ENCODE data around the gene TRIM29.

- TF ChIP-seq, protein P1, sequence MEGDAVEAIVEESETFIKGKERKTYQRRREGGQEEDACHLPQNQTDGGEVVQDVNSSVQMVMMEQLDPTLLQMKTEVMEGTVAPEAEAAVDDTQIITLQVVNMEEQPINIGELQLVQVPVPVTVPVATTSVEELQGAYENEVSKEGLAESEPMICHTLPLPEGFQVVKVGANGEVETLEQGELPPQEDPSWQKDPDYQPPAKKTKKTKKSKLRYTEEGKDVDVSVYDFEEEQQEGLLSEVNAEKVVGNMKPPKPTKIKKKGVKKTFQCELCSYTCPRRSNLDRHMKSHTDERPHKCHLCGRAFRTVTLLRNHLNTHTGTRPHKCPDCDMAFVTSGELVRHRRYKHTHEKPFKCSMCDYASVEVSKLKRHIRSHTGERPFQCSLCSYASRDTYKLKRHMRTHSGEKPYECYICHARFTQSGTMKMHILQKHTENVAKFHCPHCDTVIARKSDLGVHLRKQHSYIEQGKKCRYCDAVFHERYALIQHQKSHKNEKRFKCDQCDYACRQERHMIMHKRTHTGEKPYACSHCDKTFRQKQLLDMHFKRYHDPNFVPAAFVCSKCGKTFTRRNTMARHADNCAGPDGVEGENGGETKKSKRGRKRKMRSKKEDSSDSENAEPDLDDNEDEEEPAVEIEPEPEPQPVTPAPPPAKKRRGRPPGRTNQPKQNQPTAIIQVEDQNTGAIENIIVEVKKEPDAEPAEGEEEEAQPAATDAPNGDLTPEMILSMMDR (conservative IDR thresholded peaks at IDR 0.05; ENCODE audit: low read depth, low read length), result no peak
- TF ChIP-seq MXI1 (IDR thresholded peaks at IDR 0.05; ENCODE audit: borderline replicate concordance, low read depth, low read length) (no peak), CEBPB (IDR thresholded peaks at IDR 0.05; ENCODE audit: low read depth, low read length) (no peak)
Measured at GRCh38 chr11:120102864-120103122, 35.1 kb downstream of the TRIM29 start.

Measured in IMR-90 (cell line).